ENCODE results near the gene DDX39A.

Gene DDX39A

DNA sequence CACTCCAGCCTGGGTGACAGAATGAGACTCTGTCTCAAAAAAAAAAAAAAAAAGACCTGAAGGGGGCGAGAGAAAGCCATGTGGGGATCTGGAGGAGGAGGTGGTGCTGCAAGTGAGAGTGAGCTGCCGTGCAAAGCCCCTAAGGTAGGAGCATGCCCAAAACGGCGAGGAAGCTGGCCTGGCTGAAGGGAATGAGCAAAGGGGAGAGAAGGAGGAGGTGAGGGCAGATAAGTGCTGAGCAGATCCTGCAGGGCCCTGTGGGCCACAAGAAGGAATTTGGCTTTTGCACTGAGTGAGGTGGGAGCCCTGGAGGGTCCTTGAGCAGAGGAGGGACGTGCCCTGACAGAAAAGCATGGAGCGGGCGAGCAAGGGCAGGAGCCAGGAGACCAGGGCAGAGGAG lies 57.3 kb downstream of the DDX39A start:
- no peak for DNase-seq
